Measurements from ENCODE around the gene C15orf62.
A peak's percentile ranks its signal among the peaks of the same experiment; 100 is the strongest.

Gene C15orf62

DNA sequence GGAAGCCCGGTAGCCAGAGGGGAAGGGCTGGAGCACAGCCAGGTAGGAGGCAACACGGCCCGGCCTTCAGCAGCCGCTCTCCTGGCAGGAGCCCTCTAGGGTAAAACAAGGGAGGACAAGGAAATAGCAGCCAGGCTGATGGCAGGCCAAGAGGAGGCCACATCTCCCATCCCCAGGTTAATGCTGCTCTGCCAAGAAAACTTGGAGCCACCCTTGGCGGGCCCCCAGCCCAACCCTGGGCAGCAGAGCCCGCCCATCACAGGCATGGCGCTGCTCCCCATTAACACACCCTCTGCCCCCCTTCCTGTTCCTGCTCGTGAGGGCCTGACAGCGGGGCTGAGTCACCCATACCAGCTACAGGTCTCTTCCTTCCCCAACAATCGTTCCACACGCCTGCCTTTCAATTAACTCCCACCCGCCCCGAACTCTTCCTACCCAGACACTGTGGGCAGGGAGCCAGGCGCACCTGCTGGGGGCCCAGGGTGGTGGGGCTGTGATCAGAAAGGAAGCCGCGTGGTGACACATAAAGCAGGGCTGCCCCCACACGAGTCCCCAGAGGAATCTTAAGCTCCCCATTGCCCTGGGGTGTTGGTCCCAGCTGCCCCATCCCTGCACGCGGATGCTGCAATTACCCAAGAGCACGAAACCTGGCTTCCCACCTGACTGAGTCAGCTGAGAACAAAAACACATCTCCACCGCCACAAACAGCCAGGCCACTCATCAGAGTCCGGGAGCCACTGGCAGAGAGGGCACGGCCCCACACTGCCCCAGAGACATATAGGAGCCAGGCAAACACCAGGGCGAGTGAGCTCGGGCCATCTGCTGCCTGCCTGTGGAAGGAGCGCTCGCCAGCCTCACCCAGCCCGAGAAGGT, at the start of gene C15orf62:
C15orf62 (plus strand) TSS at position 707 of the 873 bp plus-strand sequence. CDS start 516 bp downstream, outside the sequence.
- DNase-seq, result no peak

- DNase-seq, result no peak
Measured at GRCh38 chr15:40721701-40722100, 48.1 kb upstream of the C15orf62 start.

- DNase-seq, result no peak
Measured at GRCh38 chr15:40722354-40722753, 47.4 kb upstream of the C15orf62 start.

DNA sequence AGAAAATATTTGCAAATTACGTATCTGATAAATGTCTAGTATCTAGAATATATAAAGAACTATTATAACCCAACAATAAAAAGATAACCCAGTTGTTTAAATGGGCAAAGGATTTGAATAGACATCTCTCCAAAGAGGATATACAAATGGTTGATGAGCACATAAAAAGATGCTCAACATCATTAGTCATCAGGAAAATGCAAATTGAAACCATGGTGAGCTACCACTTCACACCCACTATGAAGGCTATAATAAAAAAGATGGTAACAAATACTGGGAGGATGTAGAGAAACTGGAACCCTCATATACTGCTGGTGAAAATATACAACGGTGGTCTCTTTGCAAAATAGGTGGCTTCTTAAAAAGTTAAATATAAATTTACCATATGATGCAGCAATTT, 46.8 kb upstream of the C15orf62 start:
- no peak for DNase-seq

DNA sequence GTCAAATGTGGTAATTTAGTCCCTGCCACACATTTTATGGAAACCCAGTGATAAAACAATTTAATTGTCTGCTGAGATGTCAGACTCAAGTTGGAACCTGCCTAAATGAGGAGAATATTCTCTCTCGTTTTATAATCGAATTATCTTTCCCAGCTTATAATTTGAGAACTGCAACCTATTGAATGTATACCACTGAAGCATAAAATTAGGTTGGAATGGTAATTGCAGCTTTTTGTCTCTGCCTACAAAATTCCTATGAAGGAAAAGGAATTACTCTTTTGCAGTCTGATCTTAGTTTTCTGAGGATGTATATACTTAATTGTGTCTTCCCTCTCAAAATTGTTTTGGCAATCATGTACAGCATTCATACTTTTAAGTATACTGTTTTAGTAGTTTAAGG, 45.9 kb upstream of the C15orf62 start:
- no peak for DNase-seq

GRCh38 chr15:40731034-40731433, 38.7 kb upstream of the C15orf62 start:
- no peak for DNase-seq

- no peak for DNase-seq
Measured at GRCh38 chr15:40736575-40736974, 33.2 kb upstream of the C15orf62 start.

- no peak for DNase-seq
Measured at GRCh38 chr15:40737048-40737447, 32.7 kb upstream of the C15orf62 start.

DNA sequence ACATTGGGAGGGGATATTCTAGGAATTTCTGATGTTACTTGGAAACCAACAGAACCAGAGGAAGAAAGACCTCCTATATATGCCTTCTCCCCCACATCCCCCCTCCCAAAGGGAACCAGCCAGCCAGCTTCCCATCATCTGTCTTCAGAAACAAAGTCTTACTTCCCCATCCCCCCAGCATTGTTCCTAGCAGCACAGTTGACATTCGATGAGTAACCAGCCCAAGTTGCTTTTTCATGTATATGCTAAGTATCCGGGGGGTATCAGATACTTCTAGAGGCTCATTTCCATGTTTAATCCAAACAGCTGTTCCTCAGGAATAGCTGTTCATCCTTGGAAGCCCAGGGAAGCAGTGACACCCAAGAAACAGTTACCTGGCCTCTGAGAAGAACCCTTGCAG, 30.7 kb upstream of the C15orf62 start:
- no peak for DNase-seq

- DNase-seq, result no peak
Measured at GRCh38 chr15:40739854-40740253, 29.9 kb upstream of the C15orf62 start.

- DNase-seq, result peak; percentile 30
Measured at GRCh38 chr15:40743485-40743901, 26.3 kb upstream of the C15orf62 start.

DNA sequence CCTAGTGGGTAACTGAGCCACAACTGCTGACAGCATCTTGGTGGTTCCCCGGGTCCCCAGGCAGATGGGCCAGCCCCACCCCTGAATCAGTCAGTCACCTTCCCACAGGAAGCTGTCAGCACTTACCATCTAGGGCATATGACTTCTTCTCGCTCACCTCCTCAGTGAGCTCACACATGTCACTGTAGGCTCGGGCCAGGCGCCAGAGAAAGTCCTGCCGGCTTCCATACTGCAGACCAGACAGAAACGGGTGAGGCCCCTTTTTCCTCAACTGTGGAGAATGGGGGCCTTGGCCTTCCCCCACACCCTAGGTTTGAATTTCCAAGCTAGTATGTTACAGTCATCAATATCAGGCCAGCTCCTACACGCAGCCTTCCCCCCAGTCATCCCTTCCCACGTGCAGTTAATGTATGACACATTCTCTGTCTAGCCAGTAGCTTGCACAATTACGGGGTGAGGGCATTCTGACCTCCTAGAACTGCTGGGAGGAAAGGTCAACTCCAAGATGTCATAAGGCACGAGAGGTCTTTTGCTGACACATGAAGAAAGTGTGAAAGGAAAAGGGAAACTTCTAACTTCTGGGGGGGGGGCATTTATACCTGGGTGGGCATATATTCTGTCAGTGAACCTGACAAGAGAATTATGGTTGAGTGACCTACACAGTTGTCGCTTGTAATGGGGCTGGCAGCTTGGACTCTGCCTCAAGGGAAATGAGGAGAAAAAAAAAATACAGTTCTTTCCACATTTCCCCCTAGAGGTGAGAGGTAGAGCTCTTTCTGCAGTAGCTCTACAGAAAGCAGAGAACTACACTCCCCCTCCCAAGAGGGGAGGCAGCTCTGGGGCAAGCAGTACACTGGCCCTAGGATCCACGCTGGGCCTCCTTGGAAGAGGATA, 25.6 kb upstream of the C15orf62 start:
- DNase-seq, result peak; percentile 86

- DNase-seq, result no peak
Measured at GRCh38 chr15:40744815-40745152, 25.0 kb upstream of the C15orf62 start.

- no peak for DNase-seq
Measured at GRCh38 chr15:40746916-40747418, 22.8 kb upstream of the C15orf62 start.

GRCh38 chr15:40747685-40748631, 21.8 kb upstream of the C15orf62 start:
- DNase-seq, result no peak

DNA sequence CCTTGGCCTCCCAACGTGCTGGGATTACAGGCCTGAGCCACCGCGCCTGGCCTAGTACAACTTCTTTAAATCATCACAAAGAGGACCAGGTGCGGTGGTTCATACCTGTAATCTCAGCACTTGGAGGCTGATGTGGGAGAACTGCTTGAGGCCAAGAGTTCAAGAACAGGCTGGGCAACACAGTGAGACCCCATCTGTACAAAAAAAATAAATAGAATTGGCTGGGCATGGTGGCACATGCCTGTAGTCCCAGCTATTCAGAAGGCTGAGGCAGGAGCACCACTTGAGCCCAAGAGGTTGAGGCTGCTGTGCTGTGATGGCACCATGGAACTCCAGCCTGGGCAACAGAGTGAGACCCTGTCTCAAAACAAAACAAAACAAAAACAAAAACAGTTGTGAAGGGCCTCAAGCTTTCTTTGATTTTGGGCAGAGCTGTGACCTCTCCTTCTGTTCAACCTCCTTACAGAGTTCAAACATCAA, 20.6 kb upstream of the C15orf62 start:
- no peak for DNase-seq

DNA sequence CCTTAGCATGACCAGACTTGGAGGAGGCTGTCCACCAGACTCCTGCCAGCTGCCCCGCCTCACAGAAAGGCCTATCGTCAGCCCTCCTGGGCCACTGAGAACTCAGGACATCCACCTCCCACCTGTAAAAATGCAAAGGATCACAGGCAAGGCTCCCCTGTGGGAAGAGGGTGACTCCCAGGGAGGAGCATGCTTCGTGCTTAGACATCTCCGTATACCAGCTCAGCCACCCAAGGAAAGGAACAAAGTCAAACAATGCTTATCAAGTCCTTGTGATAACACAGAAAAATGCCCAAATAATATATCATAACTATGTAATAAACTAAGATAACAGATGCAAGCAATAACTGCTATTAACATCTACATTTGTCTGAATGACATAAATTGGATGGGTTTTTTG, 18.9 kb upstream of the C15orf62 start:
- DNase-seq, result no peak

DNA sequence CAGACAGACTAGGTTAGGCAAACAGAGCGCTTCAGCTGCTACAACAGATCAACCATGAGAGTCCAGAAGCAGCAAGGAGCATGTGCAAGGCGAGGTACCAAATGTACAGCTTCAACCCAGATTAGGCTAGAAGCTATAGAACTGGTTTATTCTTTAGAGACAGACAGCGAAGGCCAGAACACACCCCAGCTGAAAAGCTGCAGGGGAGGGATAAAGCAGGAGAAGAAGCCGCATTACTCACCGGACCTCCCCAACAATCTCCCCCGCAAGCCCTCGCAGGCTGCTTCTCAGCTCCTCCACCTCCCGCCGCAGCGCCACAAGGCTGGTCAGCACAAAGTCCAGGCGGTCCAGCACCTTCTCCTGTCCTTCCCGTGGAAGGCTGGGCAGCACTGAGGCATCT, 18.0 kb upstream of the C15orf62 start:
- no peak for DNase-seq

- DNase-seq, result no peak
Measured at GRCh38 chr15:40754574-40754882, 15.3 kb upstream of the C15orf62 start.

GRCh38 chr15:40754883-40755811, 14.6 kb upstream of the C15orf62 start, which contains the start of gene RMDN3:
Gene RMDN3 (minus strand): TSS chr15:40755254. CDS start chr15:40754783, 471 bp downstream.
- DNase-seq, result peak; percentile 93

- DNase-seq, result peak; percentile 18
Measured at GRCh38 chr15:40755812-40756208, 14.0 kb upstream of the C15orf62 start.
